Panc1 (cell line): Measurements from ENCODE around the gene PRPF40B. TPM values are rescaled to one million over a fixed set of nuclear protein-coding genes. Genes with fewer than 3 reads are reported as not detected.

Experiments used
- ATAC-seq: fragments of 200-7000 bp; cut with Tn5 transposase; 2 replicates; pipeline ENCODE4 v1.9.1; 2020; ENCODE audit warnings: mild to moderate bottlenecking, moderate library complexity
- BruUV-seq: library from RNA; stranded (reverse); fragments of 400-500 nt; replicated peaks from 2 replicates; lab custom pipeline; 2021; lab: Mats Ljungman, UMichigan
- CTCF ChIA-PET: fragments of 300-600 bp; sonication (Branson Sonifier 250); formaldehyde crosslinking; loops from one replicate; lab custom pipeline; 2022; ENCODE audit warnings: antibody characterized with exemption; lab: Charles Lee
- POLR2A ChIA-PET: fragments of 300-600 bp; sonication (Branson Sonifier 250); formaldehyde crosslinking; loops from one replicate; lab custom pipeline; 2022; ENCODE audit warnings: antibody characterized with exemption; lab: Charles Lee
- DNase-seq: peaks from one replicate; pipeline ENCODE4 v3.0.0-alpha.2; 2010; ENCODE audit warnings: low read depth, low spot score
- H3K27ac ChIP-seq: 2 replicates; pipeline ENCODE4 v1.5.1; 2011; ENCODE audit warnings: mild to moderate bottlenecking, low read length, inconsistent platforms
- H3K27me3 ChIP-seq: fragments of 200-500 bp; sonication (Bioruptor generic); 2 replicates; pipeline ENCODE4 v1.6.0; 2014; ENCODE audit warnings: low read length, inconsistent platforms; ENCODE audit not compliant: control insufficient read depth, insufficient read depth
- H3K36me3 ChIP-seq: fragments of 200-500 bp; sonication (Bioruptor generic); 2 replicates; pipeline ENCODE4 v1.5.1; 2014; ENCODE audit warnings: inconsistent platforms, mild to moderate bottlenecking, low read length, moderate library complexity; ENCODE audit not compliant: control insufficient read depth, insufficient read depth
- H3K4me1 ChIP-seq: 2 replicates; pipeline ENCODE4 v1.5.1; 2011; ENCODE audit warnings: inconsistent platforms, mild to moderate bottlenecking, low read length, moderate library complexity; ENCODE audit not compliant: control insufficient read depth, insufficient read depth
- H3K4me3 ChIP-seq, 2 experiments: 2 replicates each; pipeline ENCODE4 v1.5.1; 2011 to 2012; ENCODE audit warnings: low read depth in 2 of 2, low read length in 2 of 2, mild to moderate bottlenecking in 2 of 2, inconsistent platforms in 1 of 2, moderate library complexity in 1 of 2
- H3K9me3 ChIP-seq: fragments of 200-500 bp; sonication (Bioruptor generic); 2 replicates; pipeline ENCODE4 v1.5.1; 2014; ENCODE audit warnings: low read depth, mild to moderate bottlenecking, inconsistent platforms, low read length, moderate library complexity; ENCODE audit not compliant: control insufficient read depth, insufficient read depth
- POLR2AphosphoS5 ChIP-seq: IDR thresholded peaks from 2 replicates; pipeline ENCODE4 v1.6.1; 2012; ENCODE audit warnings: mild to moderate bottlenecking, low read depth, low read length, moderate library complexity
- SIN3A ChIP-seq: IDR thresholded peaks from 2 replicates; pipeline ENCODE4 v1.6.1; 2012; ENCODE audit warnings: low read depth, mild to moderate bottlenecking, low read length, moderate library complexity, borderline replicate concordance; ENCODE audit not compliant: insufficient read depth
- TCF7L2 ChIP-seq: IDR thresholded peaks from 2 replicates; pipeline ENCODE4 v1.6.1; 2011; ENCODE audit warnings: mild to moderate bottlenecking, low read depth, low read length, inconsistent platforms
- in situ Hi-C: cut with HindIII; loops from 2 replicates; pipeline ENCODE4 v1.10.0; 2016; ENCODE audit warnings: low sequenced_read_pairs, low pct_unique_long_range_greater_than_20kb
- intact Hi-C: fragments of 100-400 bp; cut with micrococcal nuclease; formaldehyde crosslinking; loops from one replicate; pipeline ENCODE4 v1.10.0; 2022; ENCODE audit not compliant: unreplicated experiment
- total RNA-seq: library from RNA; stranded (reverse); gene quantifications from one replicate; pipeline ENCODE4 v1.2.1, GENCODE V29; 2021; ENCODE audit not compliant: unreplicated experiment
- TF ChIP-seq, protein P1 (sequence below), 2 experiments: IDR thresholded peaks; 2 replicates each; pipeline ENCODE4 v1.6.1; 2011 to 2012; ENCODE audit warnings: low read depth in 2 of 2, control low read depth in 1 of 2, low read length in 1 of 2, mild to moderate bottlenecking in 1 of 2, moderate library complexity in 1 of 2; ENCODE audit not compliant: insufficient read depth in 1 of 2
- TF ChIP-seq, protein P2 (sequence below): fragments of 450-650 bp; IDR thresholded peaks from 2 replicates; pipeline ENCODE4 v1.5.1; 2017; ENCODE audit warnings: mild to moderate bottlenecking

The PRPF40B gene
- total RNA-seq, 1 experiment from 2014 or later: 26.3 TPM

DNA sequence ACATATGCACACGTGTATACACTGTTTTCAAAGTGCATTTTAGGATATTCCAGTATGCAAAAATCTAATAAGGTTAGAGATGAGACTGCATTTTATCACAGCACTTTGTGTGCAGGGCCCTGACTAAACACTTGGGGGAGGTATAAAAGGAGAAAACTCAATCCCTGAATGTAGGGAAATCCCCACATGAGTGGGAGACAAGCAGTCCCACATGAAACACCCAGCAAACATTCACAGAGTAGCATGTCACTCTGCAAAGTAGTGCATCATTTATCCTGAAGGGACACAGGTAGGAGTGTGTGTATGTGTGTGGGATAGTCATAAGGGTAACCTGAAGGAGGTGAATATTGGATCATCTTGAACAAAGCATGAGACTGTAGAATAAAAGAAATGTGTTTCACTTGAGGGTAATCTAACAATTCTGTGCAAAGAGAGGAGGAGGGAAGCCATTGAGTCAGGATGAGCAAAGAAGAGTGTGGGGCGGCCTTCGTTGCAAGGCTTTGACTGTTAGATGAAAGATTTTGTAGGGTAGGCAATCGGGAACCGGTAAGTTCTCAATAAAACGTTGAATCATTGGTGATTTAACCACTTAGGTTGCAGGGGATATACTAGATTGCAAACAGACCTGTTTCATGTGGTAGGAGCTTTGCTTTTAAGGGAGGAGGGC lies 2.9 kb downstream of the PRPF40B start:
- ChIA-PET CTCF (no interaction called here), POLR2A (no interaction called here)
- no peak for TF ChIP-seq POLR2AphosphoS5
- no peak for TF ChIP-seq SIN3A
- TF ChIP-seq, protein P1, sequence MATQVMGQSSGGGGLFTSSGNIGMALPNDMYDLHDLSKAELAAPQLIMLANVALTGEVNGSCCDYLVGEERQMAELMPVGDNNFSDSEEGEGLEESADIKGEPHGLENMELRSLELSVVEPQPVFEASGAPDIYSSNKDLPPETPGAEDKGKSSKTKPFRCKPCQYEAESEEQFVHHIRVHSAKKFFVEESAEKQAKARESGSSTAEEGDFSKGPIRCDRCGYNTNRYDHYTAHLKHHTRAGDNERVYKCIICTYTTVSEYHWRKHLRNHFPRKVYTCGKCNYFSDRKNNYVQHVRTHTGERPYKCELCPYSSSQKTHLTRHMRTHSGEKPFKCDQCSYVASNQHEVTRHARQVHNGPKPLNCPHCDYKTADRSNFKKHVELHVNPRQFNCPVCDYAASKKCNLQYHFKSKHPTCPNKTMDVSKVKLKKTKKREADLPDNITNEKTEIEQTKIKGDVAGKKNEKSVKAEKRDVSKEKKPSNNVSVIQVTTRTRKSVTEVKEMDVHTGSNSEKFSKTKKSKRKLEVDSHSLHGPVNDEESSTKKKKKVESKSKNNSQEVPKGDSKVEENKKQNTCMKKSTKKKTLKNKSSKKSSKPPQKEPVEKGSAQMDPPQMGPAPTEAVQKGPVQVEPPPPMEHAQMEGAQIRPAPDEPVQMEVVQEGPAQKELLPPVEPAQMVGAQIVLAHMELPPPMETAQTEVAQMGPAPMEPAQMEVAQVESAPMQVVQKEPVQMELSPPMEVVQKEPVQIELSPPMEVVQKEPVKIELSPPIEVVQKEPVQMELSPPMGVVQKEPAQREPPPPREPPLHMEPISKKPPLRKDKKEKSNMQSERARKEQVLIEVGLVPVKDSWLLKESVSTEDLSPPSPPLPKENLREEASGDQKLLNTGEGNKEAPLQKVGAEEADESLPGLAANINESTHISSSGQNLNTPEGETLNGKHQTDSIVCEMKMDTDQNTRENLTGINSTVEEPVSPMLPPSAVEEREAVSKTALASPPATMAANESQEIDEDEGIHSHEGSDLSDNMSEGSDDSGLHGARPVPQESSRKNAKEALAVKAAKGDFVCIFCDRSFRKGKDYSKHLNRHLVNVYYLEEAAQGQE (IDR thresholded peaks at IDR 0.05; ENCODE audit: insufficient read depth in 1 of 2, low read depth in 2 of 2, low read length in 1 of 2): no peak
- TF ChIP-seq, protein P2, sequence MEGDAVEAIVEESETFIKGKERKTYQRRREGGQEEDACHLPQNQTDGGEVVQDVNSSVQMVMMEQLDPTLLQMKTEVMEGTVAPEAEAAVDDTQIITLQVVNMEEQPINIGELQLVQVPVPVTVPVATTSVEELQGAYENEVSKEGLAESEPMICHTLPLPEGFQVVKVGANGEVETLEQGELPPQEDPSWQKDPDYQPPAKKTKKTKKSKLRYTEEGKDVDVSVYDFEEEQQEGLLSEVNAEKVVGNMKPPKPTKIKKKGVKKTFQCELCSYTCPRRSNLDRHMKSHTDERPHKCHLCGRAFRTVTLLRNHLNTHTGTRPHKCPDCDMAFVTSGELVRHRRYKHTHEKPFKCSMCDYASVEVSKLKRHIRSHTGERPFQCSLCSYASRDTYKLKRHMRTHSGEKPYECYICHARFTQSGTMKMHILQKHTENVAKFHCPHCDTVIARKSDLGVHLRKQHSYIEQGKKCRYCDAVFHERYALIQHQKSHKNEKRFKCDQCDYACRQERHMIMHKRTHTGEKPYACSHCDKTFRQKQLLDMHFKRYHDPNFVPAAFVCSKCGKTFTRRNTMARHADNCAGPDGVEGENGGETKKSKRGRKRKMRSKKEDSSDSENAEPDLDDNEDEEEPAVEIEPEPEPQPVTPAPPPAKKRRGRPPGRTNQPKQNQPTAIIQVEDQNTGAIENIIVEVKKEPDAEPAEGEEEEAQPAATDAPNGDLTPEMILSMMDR: no peak; the same call in 1 of the 2 replicates
- TF ChIP-seq TCF7L2: no peak
- Histone ChIP-seq H3K9me3 (no peaks in the 10 kb centered on the region), H3K27me3 (no peaks in the 10 kb centered on the region), H3K4me3 (no peak overlapping the region), H3K36me3 (no peaks in the 10 kb centered on the region), H3K4me1 (peaks cover 9% of the 10 kb centered on the region), H3K27ac (no peak overlapping the region)
- no TSS peak for BruUV-seq
- ATAC-seq (no peak), DNase-seq (no peak)
- in situ Hi-C loops (no loop called here), intact Hi-C loops (no loop called here)

DNA sequence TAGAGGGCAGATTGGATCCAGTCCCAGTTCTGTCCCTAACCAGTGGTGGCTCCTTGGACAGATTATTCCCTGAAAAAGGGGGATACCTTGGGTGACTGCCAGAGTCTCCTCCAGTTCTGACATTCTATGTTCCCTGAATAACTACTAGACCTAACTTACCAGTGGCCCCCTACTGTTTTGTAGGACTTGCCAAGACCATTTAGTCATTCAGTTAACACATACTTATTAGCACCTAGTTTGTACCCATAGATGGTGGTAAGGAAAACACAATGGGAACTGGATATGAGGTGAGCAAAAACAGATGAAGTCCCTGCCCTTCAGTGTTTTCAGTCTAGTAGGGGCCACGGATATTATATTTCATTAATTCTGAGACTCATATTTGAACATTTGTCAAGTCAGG lies 3.5 kb downstream of the PRPF40B start:
- H3K27me3 ChIP-seq: no peaks in the 10 kb centered on the region
- peaks cover 5% of the 10 kb centered on the region for H3K4me1 ChIP-seq
- ChIA-PET CTCF (no interaction called here), POLR2A (no interaction called here)
- intact Hi-C loops (no loop called here), in situ Hi-C loops (no loop called here)
- no TSS peak for BruUV-seq
- no peak for DNase-seq
- ATAC-seq: no peak
- no peak for TF ChIP-seq POLR2AphosphoS5
- TF ChIP-seq, protein P2: no peak
- TF ChIP-seq, protein P1 (IDR thresholded peaks at IDR 0.05; ENCODE audit: insufficient read depth in 1 of 2, low read depth in 2 of 2, low read length in 1 of 2): no peak
- H3K9me3 ChIP-seq: no peaks in the 10 kb centered on the region
- no peaks in the 10 kb centered on the region for H3K36me3 ChIP-seq
- no peak overlapping the region for H3K27ac ChIP-seq
- H3K4me3 ChIP-seq: no peak overlapping the region
